Measurements from ENCODE around the gene SNTG2. TPM values are rescaled to one million over a fixed set of nuclear protein-coding genes. Genes with fewer than 3 reads are reported as not detected.
"Not testable (repeated sequence)": the region's sequence is repeated elsewhere in the genome, so short reads cannot be mapped to it uniquely, and the experiment has no call there.

The SNTG2 gene
- polyA plus RNA-seq, 3 donors: not detected

DNA sequence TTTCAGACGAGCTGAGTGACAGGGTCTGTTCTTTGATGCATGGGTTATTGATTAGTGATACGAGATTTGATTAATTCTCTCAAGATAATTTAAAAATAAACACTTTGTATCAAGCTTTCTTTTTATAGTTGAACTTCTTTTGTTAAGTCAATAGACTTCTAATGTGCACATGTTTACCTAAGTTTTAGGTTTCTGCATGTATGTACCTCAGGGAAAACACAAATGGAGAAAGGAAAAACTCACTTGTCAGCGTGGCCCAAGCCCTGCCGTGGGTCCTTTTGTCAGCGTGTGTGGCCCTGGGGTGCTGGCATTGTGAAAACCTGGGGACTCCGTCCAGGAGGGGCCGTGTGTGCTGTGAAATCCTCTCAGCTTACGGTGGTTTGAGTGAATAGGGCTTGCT lies 153.7 kb downstream of the SNTG2 start:
- Histone ChIP-seq H3K79me2 (ENCODE audit: insufficient read depth, low read length) (no peaks in the 10 kb centered on the region), H3K27ac (ENCODE audit: low read depth in 1 of 2, low read length in 2 of 2) (no peak overlapping the region), H3K27me3 (ENCODE audit: control insufficient read depth in 2 of 2, insufficient read depth in 2 of 2, low read length in 2 of 2) (no peaks in the 10 kb centered on the region), H3K36me3 (replicated peaks in 1 of 2; ENCODE audit: control insufficient read depth in 1 of 2, insufficient read depth in 2 of 2, low read length in 2 of 2) (no peaks in the 10 kb centered on the region), H3K9me3 (replicated peaks in 1 of 2; ENCODE audit: control insufficient read depth in 1 of 2, insufficient read depth in 1 of 2, low read length in 2 of 2) (no peaks in the 10 kb centered on the region), H3K4me3 (replicated peaks in 1 of 3; ENCODE audit: low read depth in 2 of 3, low read length in 3 of 3) (no peak overlapping the region), H2AFZ (ENCODE audit: insufficient read depth, low read depth, low read length, poor library complexity, severe bottlenecking) (no peak overlapping the region), H3K4me2 (replicated peaks; ENCODE audit: extremely low read depth, low read length, poor library complexity, severe bottlenecking) (no peak overlapping the region), H4K20me1 (ENCODE audit: insufficient read depth, low read length) (no peaks in the 10 kb centered on the region), H3K4me1 (ENCODE audit: control insufficient read depth in 1 of 2, insufficient read depth in 2 of 2, low read length in 2 of 2) (no peaks in the 10 kb centered on the region), H3K9ac (ENCODE audit: insufficient read depth, low read length, poor library complexity, severe bottlenecking) (no peak overlapping the region)
- no peaks in the 10 kb centered on the region for H3K4me1 Mint-ChIP-seq
- H3K4me3 Mint-ChIP-seq: no peak overlapping the region
- peaks cover 0 to 2% (median 0%) of the 10 kb centered on the region in 3 donors for H3K27me3 Mint-ChIP-seq (ENCODE audit: low read depth in 3 of 3)
- no peaks in the 10 kb centered on the region for H3K36me3 Mint-ChIP-seq
- intact Hi-C loops (cut with micrococcal nuclease): no loop called here
- 90% methylated on average over 4 of the region's 8 CpGs for WGBS (ENCODE audit: insufficient coverage)
- TF ChIP-seq, protein P1, sequence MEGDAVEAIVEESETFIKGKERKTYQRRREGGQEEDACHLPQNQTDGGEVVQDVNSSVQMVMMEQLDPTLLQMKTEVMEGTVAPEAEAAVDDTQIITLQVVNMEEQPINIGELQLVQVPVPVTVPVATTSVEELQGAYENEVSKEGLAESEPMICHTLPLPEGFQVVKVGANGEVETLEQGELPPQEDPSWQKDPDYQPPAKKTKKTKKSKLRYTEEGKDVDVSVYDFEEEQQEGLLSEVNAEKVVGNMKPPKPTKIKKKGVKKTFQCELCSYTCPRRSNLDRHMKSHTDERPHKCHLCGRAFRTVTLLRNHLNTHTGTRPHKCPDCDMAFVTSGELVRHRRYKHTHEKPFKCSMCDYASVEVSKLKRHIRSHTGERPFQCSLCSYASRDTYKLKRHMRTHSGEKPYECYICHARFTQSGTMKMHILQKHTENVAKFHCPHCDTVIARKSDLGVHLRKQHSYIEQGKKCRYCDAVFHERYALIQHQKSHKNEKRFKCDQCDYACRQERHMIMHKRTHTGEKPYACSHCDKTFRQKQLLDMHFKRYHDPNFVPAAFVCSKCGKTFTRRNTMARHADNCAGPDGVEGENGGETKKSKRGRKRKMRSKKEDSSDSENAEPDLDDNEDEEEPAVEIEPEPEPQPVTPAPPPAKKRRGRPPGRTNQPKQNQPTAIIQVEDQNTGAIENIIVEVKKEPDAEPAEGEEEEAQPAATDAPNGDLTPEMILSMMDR (IDR thresholded peaks at IDR 0.05): no peak
- H3K27ac Mint-ChIP-seq: no peak overlapping the region
- DNase-seq: no peak
- H3K9me3 Mint-ChIP-seq: no peaks in the 10 kb centered on the region

DNA sequence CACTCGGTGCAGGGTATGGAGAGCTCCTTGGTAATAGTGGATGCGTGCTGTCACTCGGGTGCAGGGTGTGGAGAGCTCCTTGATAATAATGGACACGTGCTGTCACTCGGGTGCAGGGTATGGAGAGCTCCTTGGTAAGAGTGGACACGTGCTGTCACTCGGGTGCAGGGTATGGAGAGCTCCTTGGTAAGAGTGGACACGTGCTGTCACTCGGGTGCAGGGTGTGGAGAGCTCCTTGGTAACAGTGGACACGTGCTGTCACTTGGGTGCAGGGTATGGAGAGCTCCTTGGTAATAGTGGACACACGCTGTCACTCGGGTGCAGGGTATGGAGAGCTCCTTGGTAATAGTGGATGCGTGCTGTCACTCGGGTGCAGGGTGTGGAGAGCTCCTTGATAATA lies 155.7 kb downstream of the SNTG2 start:
- H2AFZ ChIP-seq (ENCODE audit: insufficient read depth, low read depth, low read length, poor library complexity, severe bottlenecking); H3K27me3 Mint-ChIP-seq (ENCODE audit: low read depth in 3 of 3); H3K4me3 ChIP-seq (replicated peaks in 1 of 3; ENCODE audit: low read depth in 2 of 3, low read length in 3 of 3); H3K9ac ChIP-seq (ENCODE audit: insufficient read depth, low read length, poor library complexity, severe bottlenecking); H3K79me2 ChIP-seq (ENCODE audit: insufficient read depth, low read length); H3K4me3 Mint-ChIP-seq; H3K4me1 ChIP-seq (ENCODE audit: control insufficient read depth in 1 of 2, insufficient read depth in 2 of 2, low read length in 2 of 2); H3K4me2 ChIP-seq (replicated peaks; ENCODE audit: extremely low read depth, low read length, poor library complexity, severe bottlenecking); H3K36me3 Mint-ChIP-seq; DNase-seq; H3K9me3 Mint-ChIP-seq; H3K27ac Mint-ChIP-seq; H3K9me3 ChIP-seq (replicated peaks in 1 of 2; ENCODE audit: control insufficient read depth in 1 of 2, insufficient read depth in 1 of 2, low read length in 2 of 2); H3K36me3 ChIP-seq (replicated peaks in 1 of 2; ENCODE audit: control insufficient read depth in 1 of 2, insufficient read depth in 2 of 2, low read length in 2 of 2); intact Hi-C loops (cut with micrococcal nuclease); H4K20me1 ChIP-seq (ENCODE audit: insufficient read depth, low read length); H3K4me1 Mint-ChIP-seq; H3K27ac ChIP-seq (ENCODE audit: low read depth in 1 of 2, low read length in 2 of 2); H3K27me3 ChIP-seq (ENCODE audit: control insufficient read depth in 2 of 2, insufficient read depth in 2 of 2, low read length in 2 of 2): not testable (repeated sequence)
- 82% methylated on average over 4 of the region's 14 CpGs for WGBS (ENCODE audit: insufficient coverage)

Data from CD14-positive monocyte (primary cell).